ENCODE results near the gene TAOK2.
"Not testable (repeated sequence)": the region's sequence is repeated elsewhere in the genome, so short reads cannot be mapped to it uniquely, and the experiment has no call there.

Gene TAOK2

DNA sequence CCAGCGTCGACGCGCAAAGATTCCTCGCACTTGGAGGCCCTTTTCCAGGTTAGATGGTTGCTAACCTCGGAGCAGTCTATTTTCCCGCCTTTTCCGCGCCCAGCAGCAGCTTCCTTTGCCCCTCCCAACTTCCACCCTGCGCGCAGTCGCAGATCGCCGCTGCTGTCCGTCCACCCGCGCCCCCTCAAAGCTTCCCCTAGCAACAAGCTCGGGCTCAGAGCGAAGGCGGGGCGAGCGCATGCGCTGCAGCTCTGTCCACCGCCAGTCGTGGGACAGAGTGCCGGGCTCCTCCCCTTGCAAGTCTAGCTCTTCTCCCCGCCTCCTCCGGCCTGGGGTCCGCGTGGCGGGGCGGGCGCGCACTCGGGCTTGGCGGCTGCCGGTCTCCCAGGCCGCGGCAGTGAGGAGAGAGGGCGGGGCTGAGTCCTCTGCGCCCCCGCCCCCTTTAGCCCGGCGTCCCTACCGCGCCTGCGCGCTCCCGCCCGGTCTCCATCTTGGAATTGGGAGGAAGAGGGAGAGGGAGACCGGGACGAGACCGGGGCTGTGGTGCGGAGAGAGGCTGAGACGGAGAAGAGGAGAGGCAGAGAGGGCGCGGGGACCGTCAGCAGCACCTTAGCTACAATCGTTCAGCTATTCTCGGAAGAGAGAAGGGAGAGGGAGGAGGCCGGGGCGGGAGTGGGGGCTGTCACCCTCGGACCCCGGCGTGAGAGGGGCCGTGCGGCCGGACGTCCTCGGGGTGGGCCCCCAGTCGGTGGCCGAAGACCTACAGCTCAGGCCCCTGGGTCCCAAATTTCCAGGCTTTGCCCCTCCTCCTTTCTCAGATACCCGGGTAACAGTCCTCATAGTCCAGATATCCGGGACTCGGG, at the start of gene TAOK2:
Gene TAOK2 (plus strand): TSS at position 485 of the 863 bp plus-strand sequence. CDS start 3,905 bp downstream, outside the sequence.
- Histone ChIP-seq H3K4me3 (ENCODE audit: low read length) (peak within 1 kb of the TSS; percentile 96), H3K27me3 (replicated peaks; ENCODE audit: control insufficient read depth, insufficient read depth, low read length) (no peaks in the 10 kb centered on the region), H3K4me1 (ENCODE audit: control insufficient read depth, insufficient read depth, low read length) (peaks cover 26% of the 10 kb centered on the region), H3K9me3 (ENCODE audit: control insufficient read depth, low read length) (no peaks in the 10 kb centered on the region), H3K36me3 (ENCODE audit: control insufficient read depth, insufficient read depth, low read length, severe bottlenecking) (peaks cover 32% of the 10 kb centered on the region), H3K9ac (ENCODE audit: low read length) (peak within 1 kb of the TSS; percentile 99)
- DNase-seq (ENCODE audit: low read depth) = peak; percentile 99

DNA sequence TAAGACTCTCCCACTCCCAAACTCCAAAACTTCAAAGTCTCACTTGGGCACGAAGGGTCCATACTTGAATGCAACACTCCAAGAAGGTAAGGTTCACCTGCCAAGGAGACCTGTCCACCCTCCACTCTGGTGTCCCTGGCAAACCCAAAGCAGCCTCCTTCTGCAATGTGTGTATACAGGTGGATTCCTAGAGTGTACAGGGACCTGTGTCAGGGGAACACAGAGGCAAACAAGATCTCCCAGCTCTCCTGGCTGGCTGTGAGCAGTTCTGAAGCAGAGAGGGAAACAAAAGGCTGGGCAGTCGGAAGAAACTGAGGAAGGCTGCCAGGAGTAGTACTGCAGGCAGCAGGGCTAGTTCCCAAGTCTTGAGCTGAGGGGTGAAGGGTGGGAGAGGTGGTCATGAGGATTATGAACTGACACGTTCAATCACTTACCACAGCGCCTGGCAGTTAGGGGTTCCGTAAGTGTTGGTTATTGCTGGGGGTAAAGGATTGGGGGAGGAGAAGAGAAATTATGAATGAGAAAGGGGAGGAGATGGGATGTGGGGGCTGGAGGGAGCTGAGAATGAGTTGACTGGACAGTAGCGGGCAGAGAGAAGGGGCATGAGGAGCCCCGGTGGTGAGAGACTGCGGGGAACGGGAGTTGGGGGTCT, 48.4 kb upstream of the TAOK2 start:
- Histone ChIP-seq H3K36me3 (ENCODE audit: control insufficient read depth, insufficient read depth, low read length, severe bottlenecking) (peaks cover 24% of the 10 kb centered on the region), H3K27me3 (replicated peaks; ENCODE audit: control insufficient read depth, insufficient read depth, low read length) (no peaks in the 10 kb centered on the region), H3K9me3 (ENCODE audit: control insufficient read depth, low read length) (no peaks in the 10 kb centered on the region), H3K9ac (ENCODE audit: low read length) (peak overlapping the region; percentile 89), H3K4me1 (ENCODE audit: control insufficient read depth, insufficient read depth, low read length) (peaks cover 16% of the 10 kb centered on the region), H3K4me3 (ENCODE audit: low read length) (peak overlapping the region; percentile 76)
- DNase-seq (ENCODE audit: low read depth) = peak; percentile 35

DNA sequence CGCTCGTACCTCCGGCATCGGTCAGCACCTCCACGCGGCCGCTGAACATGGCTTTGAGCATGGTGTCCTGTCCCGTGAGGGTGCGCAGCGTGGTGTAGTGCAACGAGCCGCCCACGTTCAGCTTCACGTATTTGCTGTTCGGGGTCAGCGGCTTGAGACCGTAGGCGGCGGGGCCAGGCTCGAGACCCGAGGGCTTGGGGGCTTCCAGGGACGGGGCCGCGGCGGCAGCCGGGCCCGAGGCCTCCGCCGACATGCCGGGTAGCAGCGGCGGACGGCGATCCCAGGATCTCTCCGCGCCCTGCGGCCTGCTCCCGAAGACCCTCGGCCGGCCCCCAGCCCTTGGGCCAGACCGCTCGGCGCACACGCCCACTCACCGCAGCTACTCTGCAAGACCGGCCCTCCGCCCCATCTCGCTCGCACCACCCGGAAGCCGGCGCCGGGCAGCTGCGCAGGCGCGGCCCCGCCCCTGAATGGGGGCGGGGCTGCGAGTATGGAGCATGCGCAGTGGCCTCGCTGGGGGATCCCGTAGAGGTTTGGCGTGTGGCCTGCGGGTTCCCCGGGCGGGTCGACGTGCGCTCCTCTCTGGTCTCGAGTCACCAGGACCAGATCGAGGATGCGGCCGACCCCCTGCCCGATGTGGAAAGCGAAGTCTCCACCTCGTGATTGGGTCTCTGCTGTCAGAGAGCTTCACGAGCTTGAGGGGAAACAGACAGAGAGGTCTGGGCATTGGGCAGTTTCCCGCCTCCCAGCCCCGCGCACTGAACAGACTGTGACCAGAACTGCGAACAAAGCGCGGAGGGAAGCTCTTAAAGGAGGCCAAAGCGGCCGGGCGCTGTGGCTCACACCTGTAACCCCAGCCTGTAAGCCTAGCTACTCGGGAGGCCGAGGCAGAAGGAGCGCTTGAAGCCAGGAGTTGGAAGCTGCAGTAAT, 47.6 kb upstream of the TAOK2 start, which contains the start of gene KCTD13:
Gene KCTD13 (minus strand): TSS at position 446 of the 930 bp plus-strand sequence. CDS start 193 bp downstream, at position 253.
- DNase-seq (ENCODE audit: low read depth) = peak; percentile 94
- Histone ChIP-seq H3K9ac (ENCODE audit: low read length) (peak within 1 kb of the TSS; percentile 89), H3K4me1 (ENCODE audit: control insufficient read depth, insufficient read depth, low read length) (peaks cover 16% of the 10 kb centered on the region), H3K27me3 (replicated peaks; ENCODE audit: control insufficient read depth, insufficient read depth, low read length) (no peaks in the 10 kb centered on the region), H3K4me3 (ENCODE audit: low read length) (peak within 1 kb of the TSS; percentile 76), H3K9me3 (ENCODE audit: control insufficient read depth, low read length) (no peaks in the 10 kb centered on the region), H3K36me3 (ENCODE audit: control insufficient read depth, insufficient read depth, low read length, severe bottlenecking) (peaks cover 16% of the 10 kb centered on the region)

DNA sequence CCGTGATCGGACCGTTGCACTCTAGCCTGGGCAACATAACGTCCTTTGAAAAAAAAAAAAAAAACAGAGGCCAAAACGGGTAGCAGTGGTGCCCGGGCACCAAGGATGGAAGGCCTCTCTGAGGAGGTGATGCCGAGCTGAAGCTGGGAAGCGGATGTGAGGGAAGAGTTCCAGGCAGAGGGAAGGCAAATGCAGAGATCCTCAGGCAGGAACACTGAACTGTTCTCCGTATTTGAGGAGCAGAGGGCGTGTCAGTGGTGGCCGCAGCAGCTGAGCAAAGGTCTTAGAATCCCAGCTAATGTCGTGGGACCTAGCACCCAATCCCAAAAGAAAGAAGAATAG, 47.0 kb upstream of the TAOK2 start:
- peak; percentile 45 for DNase-seq (ENCODE audit: low read depth)
- Histone ChIP-seq H3K9ac (ENCODE audit: low read length) (peak overlapping the region; percentile 89), H3K4me1 (ENCODE audit: control insufficient read depth, insufficient read depth, low read length) (peaks cover 16% of the 10 kb centered on the region), H3K27me3 (replicated peaks; ENCODE audit: control insufficient read depth, insufficient read depth, low read length) (no peaks in the 10 kb centered on the region), H3K9me3 (ENCODE audit: control insufficient read depth, low read length) (no peaks in the 10 kb centered on the region), H3K36me3 (ENCODE audit: control insufficient read depth, insufficient read depth, low read length, severe bottlenecking) (peaks cover 12% of the 10 kb centered on the region), H3K4me3 (ENCODE audit: low read length) (peak overlapping the region; percentile 76)

DNA sequence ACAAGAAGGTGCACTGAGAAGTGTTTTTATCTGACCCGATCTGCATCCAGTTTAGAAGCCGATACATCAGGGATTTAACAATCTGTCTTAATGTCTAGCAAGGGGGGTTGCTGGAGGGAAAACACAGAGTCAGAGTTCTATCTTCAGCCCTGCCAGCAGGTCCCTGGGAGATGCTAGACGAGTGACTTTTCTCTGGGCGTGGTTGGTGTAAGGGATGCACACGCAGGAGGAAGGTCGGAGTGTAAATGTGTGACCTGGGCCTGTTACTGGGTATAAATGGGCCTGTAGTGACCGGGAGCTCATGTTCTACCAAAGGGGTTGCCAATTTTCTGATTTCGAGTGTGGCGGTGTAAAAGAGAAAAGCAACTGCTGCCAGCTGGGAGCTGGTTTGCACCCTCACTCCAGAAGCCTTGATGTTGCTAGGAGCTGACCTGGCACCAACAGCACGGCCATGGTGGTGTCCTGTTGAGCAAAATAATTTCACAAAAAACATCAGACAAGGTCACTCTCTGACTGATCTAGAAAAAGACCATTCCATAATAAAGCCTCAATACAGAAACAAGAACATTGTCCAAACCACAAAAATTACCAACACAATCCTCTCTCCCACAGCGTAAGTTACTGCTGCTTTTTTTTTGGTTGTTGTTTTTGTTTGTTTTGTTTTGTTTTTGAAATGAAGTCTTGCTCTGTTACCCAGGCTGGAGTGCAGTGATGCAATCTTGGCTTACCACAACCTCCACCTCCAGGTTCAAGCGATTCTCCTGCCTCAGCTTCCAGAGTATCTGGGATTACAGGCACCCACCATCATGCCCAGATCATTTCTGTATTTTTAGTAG, 46.4 kb upstream of the TAOK2 start:
- no peaks in the 10 kb centered on the region for H3K27me3 ChIP-seq (replicated peaks; ENCODE audit: control insufficient read depth, insufficient read depth, low read length)
- peak; percentile 53 for DNase-seq (ENCODE audit: low read depth)
- H3K4me1 ChIP-seq (ENCODE audit: control insufficient read depth, insufficient read depth, low read length) = peaks cover 16% of the 10 kb centered on the region
- H3K9ac ChIP-seq (ENCODE audit: low read length) = peak overlapping the region; percentile 89
- no peaks in the 10 kb centered on the region for H3K9me3 ChIP-seq (ENCODE audit: control insufficient read depth, low read length)
- peak overlapping the region; percentile 76 for H3K4me3 ChIP-seq (ENCODE audit: low read length)
- peaks cover 9% of the 10 kb centered on the region for H3K36me3 ChIP-seq (ENCODE audit: control insufficient read depth, insufficient read depth, low read length, severe bottlenecking)

DNA sequence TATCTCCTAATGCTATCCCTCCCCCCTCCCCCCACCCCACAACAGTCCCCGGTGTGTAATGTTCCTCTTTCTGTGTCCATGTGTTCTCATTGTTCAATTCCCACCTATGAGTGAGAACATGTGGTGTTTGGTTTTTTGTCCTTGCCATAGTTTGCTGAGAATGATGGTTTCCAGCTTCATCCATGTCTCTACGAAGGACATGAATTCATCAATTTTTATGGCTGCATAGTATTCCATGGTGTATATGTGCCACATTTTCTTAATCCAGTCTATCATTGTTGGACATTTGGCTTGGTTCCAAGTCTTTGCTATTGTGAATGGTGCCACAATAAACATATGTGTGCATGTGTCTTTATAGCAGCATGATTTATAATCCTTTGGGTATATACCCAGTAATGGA, 41.9 kb upstream of the TAOK2 start:
- H3K9ac ChIP-seq (ENCODE audit: low read length); H3K4me3 ChIP-seq (ENCODE audit: low read length); H3K9me3 ChIP-seq (ENCODE audit: control insufficient read depth, low read length); H3K4me1 ChIP-seq (ENCODE audit: control insufficient read depth, insufficient read depth, low read length); DNase-seq (ENCODE audit: low read depth); H3K27me3 ChIP-seq (replicated peaks; ENCODE audit: control insufficient read depth, insufficient read depth, low read length); H3K36me3 ChIP-seq (ENCODE audit: control insufficient read depth, insufficient read depth, low read length, severe bottlenecking): not testable (repeated sequence)

DNA sequence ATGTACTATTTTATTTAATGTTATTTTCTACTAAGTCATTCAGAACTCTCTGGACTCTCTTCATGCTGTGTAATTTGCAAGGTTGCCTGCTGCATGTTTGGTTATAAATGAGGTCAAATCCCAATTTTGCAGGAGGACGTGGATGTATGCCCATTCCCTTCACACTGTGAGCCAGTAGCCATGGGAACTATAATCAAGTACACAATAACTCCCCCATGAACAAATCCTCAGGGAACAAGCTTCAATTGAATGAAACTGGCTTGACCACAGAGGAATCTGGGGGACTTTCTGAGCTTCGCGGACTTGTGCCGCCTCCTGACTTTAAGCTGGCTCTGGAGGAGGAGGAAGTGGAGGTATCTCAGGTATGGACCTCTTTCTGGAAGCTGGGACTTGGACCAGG, 33.0 kb upstream of the TAOK2 start:
- Histone ChIP-seq H3K36me3 (ENCODE audit: control insufficient read depth, insufficient read depth, low read length, severe bottlenecking) (no peaks in the 10 kb centered on the region), H3K4me1 (ENCODE audit: control insufficient read depth, insufficient read depth, low read length) (peaks cover 15% of the 10 kb centered on the region), H3K27me3 (replicated peaks; ENCODE audit: control insufficient read depth, insufficient read depth, low read length) (no peaks in the 10 kb centered on the region), H3K9ac (ENCODE audit: low read length) (no peak overlapping the region), H3K9me3 (ENCODE audit: control insufficient read depth, low read length) (no peaks in the 10 kb centered on the region), H3K4me3 (ENCODE audit: low read length) (no peak overlapping the region)
- no peak for DNase-seq (ENCODE audit: low read depth)

DNA sequence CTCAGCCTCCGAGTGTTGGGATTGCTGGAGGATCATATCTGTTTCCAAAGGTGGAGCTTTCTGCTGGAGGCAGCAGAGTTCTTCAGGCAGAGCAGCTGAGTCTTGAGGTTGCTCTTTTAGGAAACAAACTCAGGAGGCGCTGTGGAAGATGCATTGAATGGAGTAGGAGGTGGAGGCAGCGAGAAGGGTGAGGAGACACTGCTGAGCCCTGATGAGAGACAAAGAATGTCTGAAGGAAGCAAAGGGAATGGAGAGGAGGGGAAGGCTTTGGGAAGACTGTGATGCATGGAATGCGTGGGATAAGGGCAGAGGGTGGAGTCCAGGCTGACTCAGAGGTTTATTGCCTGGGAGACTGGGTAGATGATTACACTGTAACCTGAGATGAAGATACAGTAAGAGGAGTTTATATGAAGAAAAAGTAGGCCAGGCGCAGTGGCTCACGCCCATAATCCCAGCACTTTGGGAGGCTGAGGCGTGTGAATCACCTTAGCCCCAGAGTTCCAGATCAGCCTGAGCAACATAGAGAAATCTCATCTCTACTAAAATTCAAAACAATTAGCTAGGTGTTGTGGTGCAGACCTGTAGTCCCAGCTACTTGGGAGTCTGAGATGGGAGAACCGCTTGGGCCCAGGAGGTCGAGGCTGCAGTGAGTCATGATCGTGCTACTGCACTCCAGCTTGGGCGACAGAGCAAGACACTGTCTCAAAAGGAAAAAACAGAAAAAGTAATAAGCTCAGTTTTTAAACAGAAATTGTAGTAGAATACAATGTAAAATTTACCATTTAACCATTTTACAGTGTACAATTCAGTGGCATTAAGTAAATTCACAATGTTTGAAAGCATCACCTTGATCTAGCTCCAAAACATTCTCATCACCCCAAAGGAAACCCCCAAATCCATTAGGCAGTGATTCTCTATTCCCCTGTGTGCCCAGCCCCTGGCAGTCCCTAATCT, 29.5 kb upstream of the TAOK2 start:
- DNase-seq (ENCODE audit: low read depth) = peak; percentile 95
- peaks cover 15% of the 10 kb centered on the region for H3K4me1 ChIP-seq (ENCODE audit: control insufficient read depth, insufficient read depth, low read length)
- no peaks in the 10 kb centered on the region for H3K36me3 ChIP-seq (ENCODE audit: control insufficient read depth, insufficient read depth, low read length, severe bottlenecking)
- no peaks in the 10 kb centered on the region for H3K27me3 ChIP-seq (replicated peaks; ENCODE audit: control insufficient read depth, insufficient read depth, low read length)
- H3K4me3 ChIP-seq (ENCODE audit: low read length) = peak overlapping the region; percentile 31
- H3K9me3 ChIP-seq (ENCODE audit: control insufficient read depth, low read length) = no peaks in the 10 kb centered on the region
- peak overlapping the region; percentile 69 for H3K9ac ChIP-seq (ENCODE audit: low read length)

DNA sequence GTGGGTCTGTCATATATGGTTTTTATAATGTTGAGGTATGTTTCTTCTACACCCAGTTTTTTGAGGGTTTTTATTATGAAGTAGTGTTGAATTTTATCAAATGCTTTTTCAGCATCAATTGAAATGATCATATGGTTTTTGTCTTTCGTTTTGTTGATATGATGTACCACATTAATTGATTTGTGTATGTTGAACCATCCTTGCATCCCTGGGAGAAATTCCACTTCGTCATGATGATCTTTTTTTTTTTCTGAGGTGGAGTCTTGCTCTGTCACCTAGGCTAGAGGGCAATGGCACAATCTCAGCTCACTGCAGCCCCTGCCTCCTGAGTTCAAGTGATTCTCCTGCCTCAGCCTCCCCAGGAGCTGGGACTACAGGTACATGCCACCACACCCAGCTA, 25.8 kb upstream of the TAOK2 start:
- no peaks in the 10 kb centered on the region for H3K27me3 ChIP-seq (replicated peaks; ENCODE audit: control insufficient read depth, insufficient read depth, low read length)
- H3K36me3 ChIP-seq (ENCODE audit: control insufficient read depth, insufficient read depth, low read length, severe bottlenecking) = no peaks in the 10 kb centered on the region
- DNase-seq (ENCODE audit: low read depth) = no peak
- no peak overlapping the region for H3K9ac ChIP-seq (ENCODE audit: low read length)
- peaks cover 15% of the 10 kb centered on the region for H3K4me1 ChIP-seq (ENCODE audit: control insufficient read depth, insufficient read depth, low read length)
- H3K9me3 ChIP-seq (ENCODE audit: control insufficient read depth, low read length) = no peaks in the 10 kb centered on the region
- H3K4me3 ChIP-seq (ENCODE audit: low read length) = no peak overlapping the region
